Nephron (organoid): ENCODE data around the gene POLL.

Experiments
- H3K27ac Mint-ChIP-seq, 3 experiments: 2 replicates each; pipeline ENCODE4 v1.8.0; 2020; ENCODE audit warnings: mixed read lengths in 3 of 3, mild to moderate bottlenecking in 2 of 3, moderate library complexity in 1 of 3
- H3K27me3 Mint-ChIP-seq: 2 replicates; pipeline ENCODE4 v1.8.0; 2021; ENCODE audit warnings: low read depth, mild to moderate bottlenecking, moderate library complexity, mixed read lengths
- H3K36me3 Mint-ChIP-seq: 2 replicates; pipeline ENCODE4 v1.8.0; 2020; ENCODE audit warnings: low read depth, mixed read lengths
- H3K4me1 Mint-ChIP-seq: 2 replicates; pipeline ENCODE4 v1.8.0; 2020; ENCODE audit warnings: mixed read lengths
- H3K4me3 Mint-ChIP-seq, 3 experiments: 2 replicates each; pipeline ENCODE4 v1.8.0; 2020; ENCODE audit warnings: mild to moderate bottlenecking in 3 of 3, mixed read lengths in 3 of 3, moderate library complexity in 2 of 3
- H3K9me3 Mint-ChIP-seq: 2 replicates; pipeline ENCODE4 v1.8.0; 2020; ENCODE audit warnings: mixed read lengths
- CTCF ChIP-seq, 3 experiments: fragments of 200-600 bp; sonication (generic); IDR thresholded peaks; one replicate each; pipeline ENCODE4 v1.5.0; 2021; ENCODE audit warnings: antibody characterized with exemption in 3 of 3; ENCODE audit not compliant: unreplicated experiment in 3 of 3

The POLL gene

DNA sequence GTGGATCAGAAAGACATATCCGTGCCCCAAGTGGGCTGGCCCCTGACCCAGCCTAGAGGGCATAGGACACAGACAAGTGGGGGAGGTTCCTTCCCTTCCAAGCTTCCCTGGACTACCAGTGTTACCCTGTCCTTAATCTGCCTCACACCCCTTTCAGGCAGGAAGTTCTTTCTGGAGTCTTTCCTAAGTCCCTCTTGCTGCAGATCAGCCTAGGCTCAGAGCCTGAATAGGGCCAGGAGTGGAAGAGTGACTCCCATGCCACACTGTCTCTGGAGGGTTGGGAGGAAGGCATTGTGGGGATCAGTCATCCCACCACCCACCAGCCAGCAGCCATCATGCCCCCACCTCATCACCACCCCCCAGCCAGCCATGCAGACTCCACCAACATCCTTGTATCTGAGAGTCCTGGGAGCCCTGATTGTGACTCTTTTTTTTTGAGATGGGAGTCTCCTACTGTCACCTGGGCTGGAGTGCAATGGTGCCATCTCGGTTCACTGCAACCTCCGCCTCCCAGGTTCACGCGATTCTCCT, 22.6 kb downstream of the POLL start:
- H3K27me3 Mint-ChIP-seq, result peaks cover 68% of the 10 kb centered on the region
- no peaks in the 10 kb centered on the region for H3K9me3 Mint-ChIP-seq
- no peak overlapping the region for H3K4me3 Mint-ChIP-seq
- H3K27ac Mint-ChIP-seq, result no peak overlapping the region
- H3K4me1 Mint-ChIP-seq, result peaks cover 18% of the 10 kb centered on the region
- no peak for TF ChIP-seq CTCF (IDR thresholded peaks at IDR 0.05; ENCODE audit: unreplicated experiment in 3 of 3)
- no peaks in the 10 kb centered on the region for H3K36me3 Mint-ChIP-seq

GRCh38 chr10:101564490-101564991, 23.5 kb downstream of the POLL start:
- Mint-ChIP-seq H3K4me3 (no peak overlapping the region), H3K36me3 (no peaks in the 10 kb centered on the region), H3K27ac (no peak overlapping the region), H3K9me3 (no peaks in the 10 kb centered on the region), H3K4me1 (peaks cover 18% of the 10 kb centered on the region), H3K27me3 (peaks cover 64% of the 10 kb centered on the region)
- TF ChIP-seq CTCF (IDR thresholded peaks at IDR 0.05; ENCODE audit: unreplicated experiment in 3 of 3), result no peak

DNA sequence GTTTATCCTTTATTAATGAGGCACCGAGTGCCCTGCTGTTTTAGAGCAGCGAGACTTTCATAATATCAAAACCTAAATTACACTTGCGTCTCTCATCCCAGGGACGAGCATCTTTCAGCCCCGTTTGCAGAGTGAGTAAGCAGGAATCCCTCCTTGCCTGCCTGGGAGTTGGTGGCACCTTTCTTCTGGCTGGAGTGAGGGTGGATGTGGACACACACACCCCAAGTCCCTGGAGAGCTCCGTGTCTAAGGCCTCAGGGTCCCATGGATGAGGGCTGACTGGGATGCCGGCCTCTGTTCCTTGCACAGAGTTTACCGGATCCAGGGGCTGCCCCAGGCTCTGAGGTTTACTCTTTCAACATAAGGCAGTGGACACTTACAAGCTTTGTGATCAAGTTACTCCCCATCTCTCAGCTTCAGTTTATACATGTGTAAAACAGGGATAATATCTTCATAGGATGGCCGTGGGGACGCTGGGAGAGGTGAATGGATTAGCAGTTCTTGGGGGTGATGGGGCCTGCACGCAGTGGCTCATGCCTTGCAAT, 24.5 kb downstream of the POLL start:
- Mint-ChIP-seq H3K9me3 (no peaks in the 10 kb centered on the region), H3K4me1 (peaks cover 18% of the 10 kb centered on the region), H3K36me3 (no peaks in the 10 kb centered on the region), H3K4me3 (no peak overlapping the region), H3K27me3 (peaks cover 63% of the 10 kb centered on the region), H3K27ac (no peak overlapping the region)
- no peak for TF ChIP-seq CTCF (IDR thresholded peaks at IDR 0.05; ENCODE audit: unreplicated experiment in 3 of 3)

DNA sequence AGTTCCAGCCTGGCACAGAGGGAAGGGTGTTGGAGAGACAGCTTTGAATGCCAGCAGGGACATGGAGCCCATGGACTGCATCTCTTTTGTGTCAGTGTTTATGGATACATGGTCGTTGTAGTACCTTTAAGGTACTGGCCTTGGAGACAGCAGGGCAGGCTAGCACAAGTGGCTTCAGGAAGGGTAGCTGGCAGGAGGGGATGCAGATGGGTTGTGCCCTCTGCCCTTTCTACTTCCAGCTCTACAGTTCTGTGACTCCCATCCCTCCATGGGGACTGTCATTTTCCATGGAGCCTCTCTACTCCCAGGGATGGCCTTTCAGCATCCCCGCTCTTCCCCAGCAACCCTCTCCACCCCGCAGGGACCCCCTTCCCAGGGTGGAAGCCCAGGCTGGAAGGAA, 25.1 kb downstream of the POLL start:
- Mint-ChIP-seq H3K27ac (no peak overlapping the region), H3K4me1 (peaks cover 18% of the 10 kb centered on the region), H3K36me3 (no peaks in the 10 kb centered on the region), H3K27me3 (peaks cover 59% of the 10 kb centered on the region), H3K4me3 (no peak overlapping the region), H3K9me3 (no peaks in the 10 kb centered on the region)
- no peak for TF ChIP-seq CTCF (IDR thresholded peaks at IDR 0.05; ENCODE audit: unreplicated experiment in 3 of 3)

GRCh38 chr10:101562231-101562630, 25.8 kb downstream of the POLL start:
- no peak overlapping the region for H3K27ac Mint-ChIP-seq
- TF ChIP-seq CTCF (IDR thresholded peaks at IDR 0.05; ENCODE audit: unreplicated experiment in 3 of 3), result no peak
- no peak overlapping the region for H3K4me3 Mint-ChIP-seq
- H3K27me3 Mint-ChIP-seq, result peaks cover 57% of the 10 kb centered on the region
- no peaks in the 10 kb centered on the region for H3K9me3 Mint-ChIP-seq
- peaks cover 14% of the 10 kb centered on the region for H3K4me1 Mint-ChIP-seq
- H3K36me3 Mint-ChIP-seq, result no peaks in the 10 kb centered on the region
